Stimulated activated CD4-positive, alpha-beta T cell treated with anti-CD3 and anti-CD28 coated beads, Interleukin-4, amount 100 ng/mL, for 1 hour (primary cell): ENCODE measurements around the gene EMD.

Source experiments
- DNase-seq: peaks from one replicate; pipeline ENCODE4 v3.0.0-alpha.2; 2020

EMD gene

GRCh38 chrX:154426916-154427770 lies 48.0 kb downstream of the EMD start:
- no peak for DNase-seq

GRCh38 chrX:154428176-154429171 lies 49.4 kb downstream of the EMD start, which contains the start of gene ATP6AP1:
Gene ATP6AP1 (plus strand): TSS chrX:154428677. CDS start chrX:154428693, 16 bp downstream.
- DNase-seq, result peak; percentile 86

- no peak for DNase-seq
These were observed 50.6 kb downstream of the EMD start for GRCh38 chrX:154429711-154430110.

GRCh38 chrX:154430479-154430878 lies 51.4 kb downstream of the EMD start:
- DNase-seq, result no peak

- no peak for DNase-seq
These were observed 51.8 kb downstream of the EMD start for GRCh38 chrX:154430916-154431315.
